GM21390 (cell line): ENCODE measurements around the gene MB21D2.
A peak's percentile ranks its signal among the peaks of the same experiment; 100 is the strongest.
"Not testable (repeated sequence)": the region's sequence is repeated elsewhere in the genome, so short reads cannot be mapped to it uniquely, and the experiment has no call there.

Experiments used
- ATAC-seq: cut with Tn5 transposase; IDR thresholded peaks from one replicate; pipeline ENCODE4 v1.9.1; 2021; ENCODE audit not compliant: unreplicated experiment

MB21D2 gene

DNA sequence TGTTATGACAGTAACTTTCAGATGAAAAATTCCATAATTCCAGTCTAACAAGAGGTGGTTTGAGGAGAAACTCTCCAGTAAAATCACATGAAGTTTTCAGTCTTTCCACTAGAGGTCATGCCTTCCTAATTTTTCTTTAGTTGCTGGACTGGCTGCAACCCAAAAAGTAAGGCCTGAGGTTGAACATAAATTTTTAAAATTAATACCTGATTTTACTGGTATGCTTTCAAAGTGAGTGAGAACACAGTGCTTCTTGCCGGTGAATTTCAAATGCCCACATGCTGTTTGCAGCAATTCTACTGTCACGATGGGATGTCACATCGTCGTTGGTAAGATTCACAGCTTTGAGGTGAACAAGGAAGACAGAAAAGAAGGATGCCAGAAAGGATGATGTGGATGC, 101.3 kb downstream of the MB21D2 start:
- no peak for ATAC-seq

DNA sequence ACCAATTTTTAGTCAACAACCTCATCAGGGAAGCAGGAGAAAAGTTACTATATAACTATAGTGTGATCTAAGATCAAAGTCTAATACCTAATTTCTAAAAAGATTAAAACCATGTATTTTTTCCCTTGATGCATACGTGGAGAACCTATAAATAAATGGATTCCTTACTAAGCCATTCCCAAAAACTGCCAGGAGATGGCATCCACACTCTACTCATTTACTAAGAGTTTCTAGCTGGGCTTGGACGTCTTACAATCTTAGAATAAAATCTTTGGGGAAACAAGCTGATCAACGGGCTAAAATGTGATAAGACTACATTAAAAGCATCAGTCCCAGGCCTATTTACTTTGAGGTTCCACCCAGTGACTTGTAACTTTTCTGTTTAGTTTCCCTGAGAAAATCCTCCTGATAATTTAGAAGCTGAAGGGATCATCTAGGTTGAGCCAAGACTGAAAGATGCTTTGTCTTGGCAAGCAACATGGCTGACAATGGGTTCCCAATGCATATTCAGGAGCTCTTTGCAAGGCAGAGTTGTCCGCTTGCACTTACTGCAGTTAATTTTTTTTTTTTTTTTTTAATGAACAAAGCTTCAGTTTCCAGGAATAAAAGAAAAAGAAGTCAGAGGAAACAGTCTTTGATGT, 104.8 kb downstream of the MB21D2 start:
- ATAC-seq = no peak

DNA sequence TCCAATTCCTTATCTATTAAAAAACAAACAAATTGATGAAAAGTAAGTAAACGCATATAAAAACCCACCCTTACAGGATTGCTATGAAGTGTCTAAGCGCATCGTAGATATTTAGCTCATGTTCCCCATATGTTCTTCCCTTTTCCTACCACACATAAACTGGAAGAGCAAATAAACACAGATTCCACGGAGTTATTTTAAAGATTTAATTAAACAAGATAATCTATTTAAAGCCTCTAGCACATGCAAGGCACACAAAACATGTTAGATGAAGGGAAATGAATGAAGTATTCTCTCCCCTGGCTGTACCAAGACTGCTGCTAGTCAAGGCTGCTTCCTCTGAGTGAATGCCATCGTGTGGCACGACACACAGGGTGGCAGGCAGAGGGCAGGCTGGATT, 111.9 kb downstream of the MB21D2 start:
- ATAC-seq = no peak

DNA sequence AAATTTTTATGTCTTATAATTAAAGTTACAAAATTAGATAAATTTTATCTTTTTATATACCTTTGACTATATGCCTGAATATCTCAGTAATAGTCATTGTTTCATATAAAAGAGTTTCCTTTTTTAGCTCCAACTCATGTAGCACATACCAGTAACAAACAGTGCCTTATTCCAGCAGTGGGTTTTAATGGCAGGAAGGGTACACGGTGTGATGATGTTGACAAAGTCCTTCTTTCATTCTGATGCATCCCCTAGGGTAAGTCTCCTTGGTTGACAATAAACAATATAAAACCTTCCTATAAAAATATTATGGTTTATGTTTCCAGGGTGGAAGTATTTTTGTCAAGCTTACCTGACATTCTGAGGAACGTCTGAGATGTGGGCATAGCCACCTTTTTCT, 113.2 kb downstream of the MB21D2 start:
- no peak for ATAC-seq

DNA sequence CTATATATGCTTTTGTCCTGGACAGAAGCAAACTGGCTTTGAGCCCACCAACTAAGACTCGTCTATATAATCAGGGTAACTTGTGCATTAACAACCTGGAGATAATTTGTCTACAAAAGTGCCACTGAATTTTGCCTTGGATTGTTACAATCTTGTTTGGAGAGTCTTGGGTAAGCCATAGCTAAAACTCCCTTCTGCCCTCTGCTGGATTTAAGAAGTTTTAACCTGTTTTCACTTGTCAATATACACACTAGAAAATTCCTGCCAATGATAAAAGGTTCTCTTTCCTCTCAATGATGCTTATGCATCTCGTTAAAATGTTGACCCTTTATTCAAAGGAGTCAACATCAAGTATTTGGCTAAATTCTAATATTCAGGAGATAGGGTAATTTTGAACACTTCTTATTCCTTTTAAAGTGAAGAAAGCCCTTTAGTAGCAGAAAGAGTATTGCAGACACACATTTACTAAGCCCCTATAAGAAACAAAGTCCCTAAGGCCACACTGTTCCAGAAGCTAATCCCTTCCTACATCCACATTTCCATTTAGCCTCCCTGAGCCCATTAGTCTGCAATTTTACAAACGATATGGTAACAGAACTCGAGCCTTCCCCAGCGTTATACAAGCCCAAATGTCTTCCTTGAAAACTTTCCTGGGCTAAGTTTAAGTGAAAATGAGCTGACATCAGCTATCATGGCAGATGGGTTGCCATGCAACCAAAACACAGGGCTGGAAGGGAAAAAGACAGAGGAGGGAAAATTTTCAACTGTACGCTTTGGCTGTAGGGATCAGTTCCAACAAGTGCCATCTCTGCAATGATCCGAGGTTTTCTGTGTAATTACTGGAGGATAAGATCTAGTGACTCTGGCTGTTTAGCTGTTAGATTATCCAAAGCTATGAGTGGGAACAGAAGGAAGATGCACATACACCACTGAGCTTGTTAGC, 114.4 kb downstream of the MB21D2 start:
- peak; percentile 53 for ATAC-seq

DNA sequence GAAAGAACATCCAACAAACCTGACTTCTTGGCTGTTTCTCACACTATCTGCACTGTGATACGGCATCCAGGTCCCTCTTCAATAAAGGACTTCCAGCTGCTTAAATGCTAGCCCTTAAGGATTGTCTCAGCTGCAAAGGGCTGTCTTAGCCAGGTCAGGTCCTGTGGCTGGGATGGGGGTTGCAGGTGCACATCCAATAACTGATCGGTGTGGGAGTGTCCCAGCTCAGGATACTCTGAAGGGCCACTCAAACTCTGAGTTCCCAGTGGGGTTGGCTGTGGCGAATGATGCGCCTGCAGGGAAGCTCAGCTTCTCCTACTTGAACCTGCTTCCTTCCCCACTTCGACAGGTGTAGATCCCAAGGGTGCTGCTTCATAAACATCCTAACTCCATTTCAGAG, 115.7 kb downstream of the MB21D2 start:
- no peak for ATAC-seq

DNA sequence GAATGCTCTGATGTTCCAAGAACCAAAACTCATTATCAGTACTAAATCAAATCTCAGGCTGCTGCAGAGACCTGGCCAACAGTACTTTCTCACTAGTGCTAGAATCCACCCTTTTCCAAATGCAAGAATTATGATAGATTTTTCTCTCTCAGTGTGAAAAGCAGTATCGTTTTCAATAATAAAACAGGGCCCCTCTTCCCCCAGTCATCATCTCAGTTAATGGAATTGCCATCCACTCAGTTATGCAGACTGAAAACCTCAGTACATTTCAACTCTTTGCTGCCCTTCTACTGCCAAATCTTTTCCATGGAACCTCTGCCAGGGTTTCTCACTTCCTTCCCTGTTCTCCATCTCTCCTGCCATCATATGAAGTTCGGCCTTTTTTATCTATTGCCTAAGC, 117.9 kb downstream of the MB21D2 start:
- ATAC-seq = no peak

DNA sequence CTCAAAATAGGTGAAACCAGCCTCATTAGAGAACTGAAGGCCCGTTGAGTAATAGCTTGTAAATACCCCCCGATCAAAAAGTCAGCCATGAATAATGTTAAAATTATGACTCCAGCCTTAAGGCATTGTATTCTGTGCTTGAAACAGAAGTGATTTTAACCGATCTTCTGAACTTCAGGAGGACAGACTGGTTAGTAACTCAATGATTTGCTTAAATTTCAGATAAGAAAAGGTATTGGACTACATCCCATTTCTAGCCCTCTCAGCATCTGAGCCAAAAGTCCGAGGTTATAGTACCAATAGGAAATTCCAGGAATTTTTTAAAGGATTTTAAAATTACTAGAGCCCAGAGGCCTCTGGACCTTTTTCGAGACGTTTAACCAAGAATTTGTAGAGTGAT, 122.6 kb downstream of the MB21D2 start:
- ATAC-seq = no peak

DNA sequence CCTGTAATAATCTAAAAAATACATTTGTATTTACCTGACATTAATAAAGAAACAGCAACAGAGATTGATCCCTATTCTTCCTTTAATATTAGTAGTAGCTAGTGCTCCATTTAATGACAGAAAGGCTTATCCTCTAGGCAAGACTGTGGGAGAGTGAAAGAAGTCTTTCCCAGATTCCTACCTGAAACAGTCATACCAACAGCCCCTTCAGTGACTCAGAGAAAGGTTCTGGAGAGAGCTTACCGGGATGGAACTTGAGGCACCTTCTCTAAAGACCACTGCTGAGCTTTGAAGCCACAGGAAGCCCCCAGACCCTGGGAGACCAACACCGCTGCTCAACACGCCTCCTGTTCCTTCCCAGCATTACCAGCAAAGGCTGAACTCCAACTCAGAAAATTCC, 123.4 kb downstream of the MB21D2 start:
- no peak for ATAC-seq

DNA sequence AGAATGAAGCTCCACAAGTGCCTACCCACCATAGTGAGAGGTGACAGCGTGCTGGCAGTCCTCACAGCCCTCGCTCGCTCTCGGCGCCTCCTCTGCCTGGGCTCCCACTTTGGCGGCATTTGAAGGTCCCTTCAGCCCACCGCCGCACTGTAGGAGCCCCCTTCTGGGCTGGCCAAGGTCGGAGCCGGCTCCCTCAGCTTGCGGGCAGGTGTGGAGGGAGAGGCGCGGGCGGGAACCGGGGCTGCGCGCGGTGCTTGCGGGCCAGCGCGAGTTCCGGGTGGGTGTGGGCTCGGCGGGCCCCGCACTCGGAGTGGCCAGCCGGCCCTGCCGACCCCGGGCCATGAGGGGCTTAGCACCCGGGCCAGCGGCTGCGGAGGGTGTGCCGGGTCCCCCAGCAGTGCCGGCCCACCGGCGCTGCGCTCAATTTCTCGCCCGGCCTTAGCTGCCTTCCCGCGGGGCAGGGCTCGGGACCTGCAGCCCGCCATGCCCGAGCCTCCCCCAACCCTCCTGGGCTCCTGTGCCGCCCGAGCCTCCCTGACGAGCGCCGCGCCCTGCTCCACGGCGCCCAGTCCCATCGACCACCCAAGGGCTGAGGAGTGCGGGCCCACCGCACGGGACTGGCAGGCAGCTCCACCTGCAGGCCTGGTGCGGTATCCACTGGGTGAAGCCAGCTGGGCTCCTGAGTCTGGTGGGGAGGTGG, 128.7 kb downstream of the MB21D2 start:
- ATAC-seq = not testable (repeated sequence)

DNA sequence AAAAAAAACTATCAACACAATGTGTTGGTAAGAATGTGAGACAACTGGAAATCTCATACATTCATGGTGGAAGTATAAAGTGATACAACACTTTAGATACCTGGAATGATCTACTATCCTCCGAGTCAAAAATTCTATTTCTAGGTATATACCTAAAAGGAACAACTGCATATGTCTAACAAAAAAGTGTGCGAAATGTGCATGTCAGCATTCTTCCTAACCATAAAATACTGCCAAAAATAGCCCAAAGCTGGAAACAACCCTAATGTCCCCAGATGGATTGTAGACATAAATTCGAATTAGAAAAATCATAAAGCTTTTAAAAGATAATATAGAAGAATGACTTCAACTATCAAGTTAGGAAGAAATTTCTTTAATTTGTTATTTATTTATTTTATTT, 139.1 kb downstream of the MB21D2 start:
- ATAC-seq = no peak

DNA sequence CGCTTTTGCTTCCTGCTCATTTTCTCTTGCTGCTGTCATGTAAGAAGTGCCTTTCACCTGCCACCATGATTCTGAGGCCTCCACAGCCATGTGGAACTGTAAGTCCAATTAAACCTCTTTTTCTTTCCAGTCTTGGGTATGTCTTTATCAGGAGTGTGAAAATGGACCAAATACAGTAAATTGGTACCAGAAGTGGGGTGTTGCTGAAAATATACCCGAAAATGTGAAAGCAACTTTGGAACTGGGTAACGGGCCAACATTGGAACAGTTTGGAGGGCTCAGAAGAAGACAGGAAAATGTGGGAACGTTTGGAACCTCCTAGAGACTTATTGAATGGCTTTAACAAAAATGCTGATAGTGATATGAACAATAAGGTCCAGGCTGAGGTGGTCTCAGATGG, 143.3 kb downstream of the MB21D2 start:
- not testable (repeated sequence) for ATAC-seq

DNA sequence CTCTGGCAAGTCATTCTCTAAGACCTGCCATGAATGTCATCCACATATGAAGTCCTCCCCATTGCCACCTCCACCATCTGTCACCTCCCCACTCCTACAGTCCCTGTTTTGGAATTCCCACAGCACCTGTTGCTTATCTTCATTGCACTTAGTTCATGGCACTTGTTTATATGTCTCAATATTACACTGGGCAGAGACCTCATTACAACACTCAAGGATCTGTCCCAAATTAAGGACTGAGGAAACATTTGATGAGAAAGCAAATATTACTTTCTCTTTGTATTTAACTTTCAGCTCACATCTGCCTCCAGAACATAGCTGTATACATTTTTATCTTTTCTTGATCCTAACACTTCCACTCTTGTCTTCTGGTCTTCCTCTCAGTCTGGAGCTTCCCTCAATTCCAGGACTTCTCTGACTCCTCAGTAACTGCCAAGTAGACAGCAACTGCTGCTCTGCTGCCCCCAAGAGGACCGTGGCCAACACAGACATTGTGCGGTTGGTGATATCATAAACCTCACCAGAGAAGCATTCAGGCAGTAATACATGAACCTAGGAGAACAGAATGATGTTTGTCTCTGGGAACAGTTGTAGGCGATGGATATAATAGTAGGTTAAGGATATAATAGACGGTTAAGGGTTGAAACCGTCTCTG, 145.3 kb downstream of the MB21D2 start:
- ATAC-seq = no peak

DNA sequence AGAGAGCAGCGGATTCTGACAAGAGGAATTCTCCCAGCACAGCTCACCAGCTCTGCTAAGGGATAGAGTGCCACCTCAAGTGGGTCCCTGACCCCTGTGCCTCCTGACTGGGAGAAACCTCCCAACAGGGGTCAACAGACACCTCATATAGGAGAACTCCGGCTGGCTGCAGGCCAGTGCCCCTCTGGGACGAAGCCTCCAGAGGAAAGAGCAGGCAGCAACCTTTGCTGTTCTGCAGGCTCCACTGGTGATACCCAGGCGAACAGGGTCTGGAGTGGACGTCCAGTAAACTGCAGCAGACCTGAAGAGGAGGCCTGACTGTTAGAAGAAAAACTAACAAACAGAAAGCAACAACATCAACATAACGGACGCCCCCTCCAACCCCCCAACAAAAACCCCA, 159.0 kb downstream of the MB21D2 start:
- ATAC-seq = no peak

DNA sequence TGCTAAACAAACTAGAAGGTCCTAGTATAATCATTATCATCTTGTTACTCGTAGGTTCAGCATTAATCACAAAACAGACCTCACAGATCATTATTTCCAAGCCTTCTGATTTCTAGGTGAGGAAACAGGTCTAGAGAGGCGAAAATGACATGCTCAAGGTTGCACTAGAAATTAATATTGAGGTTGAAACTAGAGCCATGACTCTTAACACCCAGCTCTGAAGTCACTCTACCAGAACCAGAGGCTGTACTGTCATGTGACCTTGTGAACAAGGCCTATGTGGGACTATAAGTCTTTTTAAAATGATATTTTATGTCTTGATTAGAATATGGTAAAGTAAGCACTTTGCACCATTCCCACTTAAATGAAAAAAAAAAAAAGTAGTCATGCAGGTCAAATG, 166.5 kb downstream of the MB21D2 start:
- ATAC-seq = peak; percentile 51

DNA sequence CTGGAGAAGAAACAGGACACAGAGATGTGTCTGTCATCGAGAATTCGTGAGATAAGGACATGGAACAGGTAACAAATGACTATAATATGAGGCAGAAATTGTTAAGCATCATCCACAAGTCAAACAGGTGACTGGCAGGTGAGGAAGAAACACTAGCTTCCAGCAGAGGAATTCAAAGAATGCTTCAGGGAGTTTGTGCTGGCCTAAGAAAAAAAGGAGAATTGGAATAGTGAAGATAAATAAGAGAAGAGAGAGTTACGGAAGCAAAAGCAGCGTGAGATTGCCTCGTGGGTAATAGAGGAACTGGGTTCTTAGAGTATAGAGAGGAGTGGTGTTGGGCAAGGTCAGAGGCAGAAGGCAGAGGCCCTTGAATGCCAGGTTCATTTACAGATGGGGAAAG, 167.5 kb downstream of the MB21D2 start:
- ATAC-seq = no peak

DNA sequence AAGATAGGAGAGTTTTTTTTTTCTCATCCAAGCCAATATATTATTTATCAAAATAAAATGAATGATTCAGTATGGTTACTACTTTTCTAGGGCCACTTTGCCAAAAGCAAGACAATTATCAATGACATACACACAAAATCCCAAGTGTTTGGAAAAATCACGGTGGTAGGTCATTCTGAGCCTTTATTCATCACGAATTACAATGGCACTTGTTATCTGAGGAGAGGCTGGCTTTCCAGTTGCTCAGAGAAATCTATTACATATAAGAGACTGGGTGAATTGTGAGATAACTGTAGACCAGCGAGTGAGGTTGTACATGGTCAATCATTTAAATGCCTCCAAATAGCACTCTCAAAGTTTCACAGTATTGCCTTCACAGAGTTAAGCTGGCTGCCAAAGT, 169.9 kb downstream of the MB21D2 start:
- ATAC-seq = no peak

DNA sequence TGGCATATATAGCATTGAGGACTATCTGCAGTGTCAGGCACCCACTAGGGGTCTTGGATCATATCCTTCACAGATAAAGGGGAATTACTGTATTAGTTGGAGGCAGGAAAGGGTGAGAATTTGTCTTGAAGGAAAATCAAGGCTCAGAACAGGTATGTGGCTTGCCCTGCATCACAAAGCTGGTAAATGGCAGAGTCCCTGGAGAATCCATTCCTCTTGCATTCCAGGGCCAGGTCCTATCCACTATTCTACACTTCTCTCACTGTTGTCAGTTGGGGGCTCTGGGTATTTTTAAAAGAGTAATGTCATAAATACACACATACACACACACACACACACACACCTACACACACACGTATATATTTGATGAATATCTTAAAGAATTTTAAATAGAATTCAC, 170.5 kb downstream of the MB21D2 start:
- ATAC-seq = no peak
